Measurements from ENCODE around the gene CCNT2. TPM values are rescaled to one million over a fixed set of nuclear protein-coding genes. Genes with fewer than 3 reads are reported as not detected.

Gene CCNT2
- total RNA-seq, 1 donor from 2014 or later: 108 TPM

- Histone ChIP-seq H3K9ac (no peak overlapping the region), H3K9me3 (ENCODE audit: low read depth) (no peaks in the 10 kb centered on the region), H3K4me2 (no peak overlapping the region), H3K4me3 (no peak overlapping the region), H3K4me1 (no peaks in the 10 kb centered on the region), H3F3A (ENCODE audit: low read depth) (peaks cover 3% of the 10 kb centered on the region), H3K27ac (no peak overlapping the region), H3K27me3 (no peaks in the 10 kb centered on the region), H2AFZ (replicated peaks) (no peak overlapping the region), H3K36me3 (no peaks in the 10 kb centered on the region), H3K79me2 (ENCODE audit: low read depth) (no peaks in the 10 kb centered on the region), H4K20me1 (ENCODE audit: low read depth) (no peaks in the 10 kb centered on the region)
- H3K4me3 Mint-ChIP-seq: no peak overlapping the region
- H3K4me1 Mint-ChIP-seq: no peaks in the 10 kb centered on the region
- H3K9me3 Mint-ChIP-seq: no peaks in the 10 kb centered on the region
- TF ChIP-seq EZH2 (IDR thresholded peaks at IDR 0.05): no peak
- no peak for TF ChIP-seq EZH2phosphoT487 (IDR thresholded peaks at IDR 0.05)
- peak; percentile 70 for TF ChIP-seq CTCF (IDR thresholded peaks at IDR 0.05)
- H3K36me3 Mint-ChIP-seq: no peaks in the 10 kb centered on the region
- DNase-seq (ENCODE audit: low spot score): peak; percentile 24
- H3K27ac Mint-ChIP-seq: no peak overlapping the region
- H3K27me3 Mint-ChIP-seq (ENCODE audit: insufficient read depth, low read depth): no peaks in the 10 kb centered on the region
These were observed 70.5 kb downstream of the CCNT2 start for GRCh38 chr2:134988994-134989605.

- peaks cover 2% of the 10 kb centered on the region for H3K27me3 ChIP-seq
These were observed 80.9 kb downstream of the CCNT2 start for GRCh38 chr2:134999521-134999920.

GRCh38 chr2:135002836-135003235 is 84.2 kb downstream of the CCNT2 start:
- Histone ChIP-seq H2AFZ (replicated peaks) (no peak overlapping the region), H3K27ac (no peak overlapping the region), H3K79me2 (ENCODE audit: low read depth) (no peaks in the 10 kb centered on the region), H3K9ac (no peak overlapping the region), H4K20me1 (ENCODE audit: low read depth) (peaks cover 5% of the 10 kb centered on the region), H3K4me2 (no peak overlapping the region), H3K36me3 (no peaks in the 10 kb centered on the region), H3K9me3 (ENCODE audit: low read depth) (no peaks in the 10 kb centered on the region), H3K27me3 (peaks cover 12% of the 10 kb centered on the region), H3K4me3 (no peak overlapping the region), H3K4me1 (peaks cover 12% of the 10 kb centered on the region), H3F3A (ENCODE audit: low read depth) (peaks cover 13% of the 10 kb centered on the region)
- no peak for DNase-seq (ENCODE audit: low spot score)
- Mint-ChIP-seq H3K9me3 (no peaks in the 10 kb centered on the region), H3K27me3 (ENCODE audit: insufficient read depth, low read depth) (peaks cover 3% of the 10 kb centered on the region), H3K36me3 (no peaks in the 10 kb centered on the region), H3K27ac (no peak overlapping the region), H3K4me1 (peaks cover 24% of the 10 kb centered on the region), H3K4me3 (no peak overlapping the region)
- no peak for TF ChIP-seq EZH2phosphoT487 (IDR thresholded peaks at IDR 0.05)
- no peak for TF ChIP-seq CTCF (IDR thresholded peaks at IDR 0.05)
- TF ChIP-seq EZH2 (IDR thresholded peaks at IDR 0.05): no peak

More at GRCh38 chr2:134999521-134999920, 80.9 kb downstream of the CCNT2 start:
- H3K4me2 ChIP-seq: no peak overlapping the region
- Mint-ChIP-seq H3K36me3 (no peaks in the 10 kb centered on the region), H3K4me3 (no peak overlapping the region), H3K27me3 (ENCODE audit: insufficient read depth, low read depth) (peaks cover 3% of the 10 kb centered on the region), H3K4me1 (peaks cover 5% of the 10 kb centered on the region), H3K9me3 (no peaks in the 10 kb centered on the region), H3K27ac (no peak overlapping the region)
- H3K27ac ChIP-seq: no peak overlapping the region
- H4K20me1 ChIP-seq (ENCODE audit: low read depth): no peaks in the 10 kb centered on the region
- no peaks in the 10 kb centered on the region for H3K9me3 ChIP-seq (ENCODE audit: low read depth)
- no peaks in the 10 kb centered on the region for H3K79me2 ChIP-seq (ENCODE audit: low read depth)
- H3K4me3 ChIP-seq: no peak overlapping the region
- H3K9ac ChIP-seq: no peak overlapping the region
- no peak overlapping the region for H2AFZ ChIP-seq (replicated peaks)
- DNase-seq (ENCODE audit: low spot score): no peak
- H3K4me1 ChIP-seq: no peaks in the 10 kb centered on the region
- TF ChIP-seq EZH2 (IDR thresholded peaks at IDR 0.05): no peak
- TF ChIP-seq EZH2phosphoT487 (IDR thresholded peaks at IDR 0.05): no peak
- H3F3A ChIP-seq (ENCODE audit: low read depth): peaks cover 1% of the 10 kb centered on the region
- H3K36me3 ChIP-seq: no peaks in the 10 kb centered on the region

- peak; percentile 89 for DNase-seq (ENCODE audit: low spot score)
- no peak overlapping the region for H3K4me3 ChIP-seq
- no peak overlapping the region for H3K27ac Mint-ChIP-seq
- H3K9me3 ChIP-seq (ENCODE audit: low read depth): no peaks in the 10 kb centered on the region
- H2AFZ ChIP-seq (replicated peaks): peak overlapping the region; percentile 45
- no peak for TF ChIP-seq EZH2 (IDR thresholded peaks at IDR 0.05)
- TF ChIP-seq EZH2phosphoT487 (IDR thresholded peaks at IDR 0.05): no peak
- TF ChIP-seq CTCF (IDR thresholded peaks at IDR 0.05): no peak
- no peaks in the 10 kb centered on the region for H3K36me3 Mint-ChIP-seq
- H3K9me3 Mint-ChIP-seq: no peaks in the 10 kb centered on the region
- H3K4me1 Mint-ChIP-seq: peaks cover 24% of the 10 kb centered on the region
- peaks cover 3% of the 10 kb centered on the region for H3K27me3 Mint-ChIP-seq (ENCODE audit: insufficient read depth, low read depth)
- no peak overlapping the region for H3K4me2 ChIP-seq
- no peaks in the 10 kb centered on the region for H3K79me2 ChIP-seq (ENCODE audit: low read depth)
- no peaks in the 10 kb centered on the region for H3K36me3 ChIP-seq
- H3K4me3 Mint-ChIP-seq: no peak overlapping the region
- no peak overlapping the region for H3K9ac ChIP-seq
- peaks cover 5% of the 10 kb centered on the region for H4K20me1 ChIP-seq (ENCODE audit: low read depth)
- peaks cover 12% of the 10 kb centered on the region for H3K27me3 ChIP-seq
- H3K4me1 ChIP-seq: peaks cover 12% of the 10 kb centered on the region
- no peak overlapping the region for H3K27ac ChIP-seq
- peaks cover 13% of the 10 kb centered on the region for H3F3A ChIP-seq (ENCODE audit: low read depth)
These were observed 85.6 kb downstream of the CCNT2 start for GRCh38 chr2:135004005-135004746.
